ENCODE results near the gene ACP1.

Gene ACP1

GRCh38 chr2:286774-287392 is 22.1 kb downstream of the ACP1 start:
- DNase-seq = no peak
- Histone ChIP-seq H3K9me3 (ENCODE audit: severe bottlenecking) (no peaks in the 10 kb centered on the region), H3K4me3 (ENCODE audit: low read depth, low read length) (peak overlapping the region; percentile 10; the same call in 1 of the 2 replicates), H3K36me3 (peaks cover 4% of the 10 kb centered on the region; the same call in 1 of the 2 replicates), H3K27ac (no peak overlapping the region), H3K27me3 (ENCODE audit: insufficient read depth, low read depth, severe bottlenecking) (peaks cover 53% of the 10 kb centered on the region)
- no peak for TF ChIP-seq CTCF (IDR thresholded peaks at IDR 0.05; ENCODE audit: low read depth, low read length)

- no peaks in the 10 kb centered on the region for H3K36me3 ChIP-seq
Observed at GRCh38 chr2:287471-287885, 22.7 kb downstream of the ACP1 start.

GRCh38 chr2:287911-288757 is 23.4 kb downstream of the ACP1 start, which contains the start of gene ALKAL2:
ALKAL2 (minus strand) TSS chr2:288091; CDS start chr2:287835, 256 bp downstream.
- H3K27me3 ChIP-seq (ENCODE audit: insufficient read depth, low read depth, severe bottlenecking) = peaks cover 53% of the 10 kb centered on the region
- DNase-seq = no peak

More at GRCh38 chr2:287471-287885, 22.7 kb downstream of the ACP1 start:
- peak; percentile 44 for DNase-seq
- H3K4me3 ChIP-seq (ENCODE audit: low read depth, low read length) = peak overlapping the region; percentile 12
- no peak for TF ChIP-seq CTCF (IDR thresholded peaks at IDR 0.05; ENCODE audit: low read depth, low read length)
- no peak overlapping the region for H3K27ac ChIP-seq
- H3K27me3 ChIP-seq (ENCODE audit: insufficient read depth, low read depth, severe bottlenecking) = peaks cover 53% of the 10 kb centered on the region
- no peaks in the 10 kb centered on the region for H3K9me3 ChIP-seq (ENCODE audit: severe bottlenecking)

GRCh38 chr2:288758-289361 is 24.1 kb downstream of the ACP1 start:
- H3K36me3 ChIP-seq = no peaks in the 10 kb centered on the region
- H3K4me3 ChIP-seq (ENCODE audit: low read depth, low read length) = peak overlapping the region; percentile 58
- no peak for TF ChIP-seq CTCF (IDR thresholded peaks at IDR 0.05; ENCODE audit: low read depth, low read length)
- peak; percentile 33 for DNase-seq
- H3K27ac ChIP-seq = no peak overlapping the region
- H3K27me3 ChIP-seq (ENCODE audit: insufficient read depth, low read depth, severe bottlenecking) = peaks cover 53% of the 10 kb centered on the region
- no peaks in the 10 kb centered on the region for H3K9me3 ChIP-seq (ENCODE audit: severe bottlenecking)

More at GRCh38 chr2:287911-288757, 23.4 kb downstream of the ACP1 start, which contains the start of gene ALKAL2:
- TF ChIP-seq CTCF (IDR thresholded peaks at IDR 0.05; ENCODE audit: low read depth, low read length) = no peak
- Histone ChIP-seq H3K36me3 (no peaks in the 10 kb centered on the region), H3K4me3 (ENCODE audit: low read depth, low read length) (peak within 1 kb of the TSS; percentile 12), H3K9me3 (ENCODE audit: severe bottlenecking) (no peaks in the 10 kb centered on the region), H3K27ac (no peak within 1 kb of the TSS)

GRCh38 chr2:289362-290089 is 24.8 kb downstream of the ACP1 start:
- no peaks in the 10 kb centered on the region for H3K9me3 ChIP-seq (ENCODE audit: severe bottlenecking)
- TF ChIP-seq CTCF (IDR thresholded peaks at IDR 0.05; ENCODE audit: low read depth, low read length) = no peak
- peak overlapping the region; percentile 58 for H3K4me3 ChIP-seq (ENCODE audit: low read depth, low read length)
- peaks cover 54% of the 10 kb centered on the region for H3K27me3 ChIP-seq (ENCODE audit: insufficient read depth, low read depth, severe bottlenecking)
- H3K27ac ChIP-seq = no peak overlapping the region
- no peak for DNase-seq
- H3K36me3 ChIP-seq = no peaks in the 10 kb centered on the region
